DND-41 (cell line): Measurements from ENCODE around the gene P2RX1.
A peak's percentile ranks its signal among the peaks of the same experiment; 100 is the strongest.

ENCODE experiments used
- CTCF ChIP-seq: IDR thresholded peaks from 2 replicates; pipeline ENCODE4 v1.5.1; 2012; ENCODE audit warnings: borderline replicate concordance, low read length, moderate library complexity, mild to moderate bottlenecking; ENCODE audit not compliant: poor library complexity, severe bottlenecking; ENCODE audit errors: extremely low read depth
- EZH2 ChIP-seq: IDR thresholded peaks from 3 replicates; pipeline ENCODE4 v1.6.1; 2012; ENCODE audit warnings: borderline replicate concordance, low read depth, mild to moderate bottlenecking, moderate library complexity, low read length, inconsistent platforms; ENCODE audit not compliant: severe bottlenecking

GRCh38 chr17:3907483-3908216 lies 8.6 kb downstream of the P2RX1 start:
- TF ChIP-seq CTCF (peak; percentile 34), EZH2 (no peak)
